Heart left ventricle (tissue), 16 donors: ENCODE results near the gene ABHD18. TPM values are rescaled to one million over a fixed set of nuclear protein-coding genes. Genes with fewer than 3 reads are reported as not detected.
A peak's percentile ranks its signal among the peaks of the same experiment; 100 is the strongest.
"Not testable (repeated sequence)": the region's sequence is repeated elsewhere in the genome, so short reads cannot be mapped to it uniquely, and the experiment has no call there.

ENCODE experiments used
- ATAC-seq, 4 donors: fragments of 200-7000 bp; cut with Tn5 transposase; one replicate each; pipeline ENCODE4 v1.9.1; 2020 to 2022; ENCODE audit warnings: moderate library complexity in 4 of 4, mild to moderate bottlenecking in 3 of 4, moderate number of reproducible peaks in 1 of 4
- DNase-seq, 5 donors: peaks; one replicate each; pipeline ENCODE4 v3.0.0-alpha.2; 2020
- H3K27ac ChIP-seq, 12 donors: fragments of 200-600 bp; sonication (generic) in 4 of 12; one replicate each; pipeline versions ENCODE4 v1.5.0 to v1.8.0; 2016 to 2022; ENCODE audit warnings: mild to moderate bottlenecking in 2 of 12
- H3K27me3 ChIP-seq, 9 donors: fragments of 200-600 bp; sonication (generic) in 2 of 9; one replicate each; pipeline versions ENCODE4 v1.5.1 to v1.8.0; 2016 to 2022; ENCODE audit warnings: mild to moderate bottlenecking in 3 of 9
- H3K36me3 ChIP-seq, 9 donors: fragments of 200-600 bp; sonication (generic) in 2 of 9; one replicate each; pipeline versions ENCODE4 v1.5.0 to v1.8.0; 2018 to 2022; ENCODE audit warnings: mild to moderate bottlenecking in 2 of 9
- H3K4me1 ChIP-seq, 12 donors: fragments of 200-600 bp; sonication (generic) in 4 of 12; one replicate each; pipeline versions ENCODE4 v1.5.0 to v1.8.0; 2016 to 2022; ENCODE audit warnings: mild to moderate bottlenecking in 3 of 12
- H3K4me3 ChIP-seq, 12 donors: fragments of 200-600 bp; sonication (generic) in 4 of 12; one replicate each; pipeline versions ENCODE4 v1.5.0 to v1.8.0; 2017 to 2022; ENCODE audit warnings: mild to moderate bottlenecking in 9 of 12, moderate library complexity in 4 of 12
- H3K9me3 ChIP-seq, 12 donors: fragments of 200-600 bp; sonication (generic) in 4 of 12; one replicate each; pipeline versions ENCODE4 v1.5.0 to v1.8.0; 2016 to 2022; ENCODE audit warnings: mild to moderate bottlenecking in 1 of 12
- CTCF ChIP-seq, 12 donors: fragments of 200-600 bp; sonication (generic) in 4 of 12; IDR thresholded peaks; one replicate each; pipeline versions ENCODE4 v1.5.0 to v1.8.0; 2018 to 2022; ENCODE audit warnings: antibody characterized with exemption in 12 of 12, mild to moderate bottlenecking in 5 of 12
- POLR2A ChIP-seq, 2 donors: fragments of 450-650 bp; IDR thresholded peaks; one replicate each; pipeline ENCODE4 v1.6.1; 2017; ENCODE audit warnings: antibody characterized with exemption in 2 of 2, mild to moderate bottlenecking in 2 of 2, moderate library complexity in 2 of 2
- WGBS, 4 donors: extraction: QIAGEN DNeasy Blood & Tissue Kit in 2 of 4; methylation state at CpG; one replicate each; pipeline versions ENCODE4 v1.1.5 to v1.1.7; 2013 to 2018; 5-methylcytosine and 5-hydroxymethylcytosine counted together
- intact Hi-C, 10 donors: fragments of 100-400 bp; cut with DNase I; formaldehyde crosslinking; loops; one replicate each; pipeline versions ENCODE4 v1.11.1 to v1.14.2; 2022
- polyA plus RNA-seq, 2 donors: library from polyadenylated mRNA; stranded (reverse); fragments of 200-250 nt; gene quantifications; one replicate each; pipeline ENCODE4 v1.2.3, GENCODE V29; 2013
- total RNA-seq, 9 donors: library from RNA; depleted of rRNA in 2 of 9; stranded (reverse); fragments of >200 nt in 2 of 9; fragmentation: NEBNext Ultra II Directional in 3 of 9; extraction: Animal tissue kit (Norgen Biotek cat#: 25700) in 3 of 9; gene quantifications; one replicate each; pipeline versions ENCODE4 v1.1.0 to v1.2.4, GENCODE V29; 2016 to 2023
- donor health status: ischemic (EF 13 %, LVEDD 7.1; RV severe dilation, severe dysfunction).
- donor health status: healthy with polysubstance abuse.
- donor health status: DM: no; HTN: yes; CAD: no.
- donor health status: DM: no; HTN: no; CAD: no.
- donor health status: ischemic (EF 25% LVEDD 6.9; RV normal size, moderate dysfunction).
- donor health status: ischemic (EF 25% LVEDD 5.7; RV mildly dilated, moderate dysfunction).
- donor health status: healthy.
- donor health status: DM: yes; HTN: yes; CAD: no.
- donor health status: ischemic (EF 35%, LVEDD 5.7; RV mildly dilated, moderate dysfunction).
- donor health status: nonischemic (EF 11% LVEDD 7.7; RV severe dilation, severe dysfunction).
- donor health status: DM: yes; HTN: yes; CAD: no.
- donor health status: PGD.
- donor health status: ischemic (EF 29% LVEDD 5.4; RV normal size, mild dysfunction).
- donor health status: nonischemic (EF 23%, LVEDD 6.1; RV moderate dilation, normal function).

ABHD18 gene
- total and polyA plus RNA-seq, 11 donors: 3.8 to 56.3 (median 19.9) TPM

GRCh38 chr4:127936974-127937373, 28.2 kb upstream of the ABHD18 start:
- DNase-seq (no peak), ATAC-seq (no peak)
- no peaks in the 10 kb centered on the region for H3K27me3 ChIP-seq
- H3K4me1 ChIP-seq: peaks cover 0 to 3% (median 0%) of the 10 kb centered on the region in 12 donors
- H3K4me3 ChIP-seq: no peak overlapping the region
- WGBS, 4 donors: 93 to 98% (median 95%) methylated on average over 1 of the region's 1 CpG
- H3K9me3 ChIP-seq: no peaks in the 10 kb centered on the region
- no peak overlapping the region for H3K27ac ChIP-seq
- no peak for TF ChIP-seq POLR2A (IDR thresholded peaks at IDR 0.05)
- TF ChIP-seq CTCF (IDR thresholded peaks at IDR 0.05): no peak
- intact Hi-C loops: no loop called here
- peaks cover 0 to 45% (median 25%) of the 10 kb centered on the region in 9 donors for H3K36me3 ChIP-seq

GRCh38 chr4:127957105-127957504, 8.1 kb upstream of the ABHD18 start:
- no peak for ATAC-seq

GRCh38 chr4:127959794-127960193, 5.4 kb upstream of the ABHD18 start:
- H3K36me3 ChIP-seq: peaks cover 0 to 27% (median 18%) of the 10 kb centered on the region in 9 donors
- TF ChIP-seq CTCF (IDR thresholded peaks at IDR 0.05) (no peak), POLR2A (IDR thresholded peaks at IDR 0.05) (no peak)
- 54 to 76% (median 62%) methylated on average over 1 of the region's 1 CpG for WGBS, 4 donors
- peaks cover 0 to 14% (median 0%) of the 10 kb centered on the region in 12 donors for H3K4me1 ChIP-seq
- no peaks in the 10 kb centered on the region for H3K9me3 ChIP-seq
- ATAC-seq (no peak), DNase-seq (no peak)
- H3K27ac ChIP-seq: no peak overlapping the region
- H3K27me3 ChIP-seq: no peaks in the 10 kb centered on the region
- intact Hi-C loops: loop anchor here in 5 of 10 donors (5.0 to 10.0 kb wide), 3 partner anchors 75 to 175 kb away; partner anchors contain the start of genes PLK4 (in 4 of the 5) and HSPA4L (in 3 of the 5)
- H3K4me3 ChIP-seq: no peak overlapping the region

More at GRCh38 chr4:127957105-127957504, 8.1 kb upstream of the ABHD18 start:
- Histone ChIP-seq H3K27ac (no peak overlapping the region), H3K4me1 (peaks cover 0 to 9% (median 0%) of the 10 kb centered on the region in 12 donors), H3K9me3 (no peaks in the 10 kb centered on the region), H3K36me3 (peaks cover 0 to 50% (median 29%) of the 10 kb centered on the region in 9 donors), H3K27me3 (no peaks in the 10 kb centered on the region), H3K4me3 (no peak overlapping the region)
- DNase-seq: no peak
- TF ChIP-seq CTCF (IDR thresholded peaks at IDR 0.05) (no peak), POLR2A (IDR thresholded peaks at IDR 0.05) (no peak)
- WGBS, 4 donors: 92 to 98% (median 96%) methylated on average over 2 of the region's 2 CpGs
- intact Hi-C loops: no loop called here

DNA sequence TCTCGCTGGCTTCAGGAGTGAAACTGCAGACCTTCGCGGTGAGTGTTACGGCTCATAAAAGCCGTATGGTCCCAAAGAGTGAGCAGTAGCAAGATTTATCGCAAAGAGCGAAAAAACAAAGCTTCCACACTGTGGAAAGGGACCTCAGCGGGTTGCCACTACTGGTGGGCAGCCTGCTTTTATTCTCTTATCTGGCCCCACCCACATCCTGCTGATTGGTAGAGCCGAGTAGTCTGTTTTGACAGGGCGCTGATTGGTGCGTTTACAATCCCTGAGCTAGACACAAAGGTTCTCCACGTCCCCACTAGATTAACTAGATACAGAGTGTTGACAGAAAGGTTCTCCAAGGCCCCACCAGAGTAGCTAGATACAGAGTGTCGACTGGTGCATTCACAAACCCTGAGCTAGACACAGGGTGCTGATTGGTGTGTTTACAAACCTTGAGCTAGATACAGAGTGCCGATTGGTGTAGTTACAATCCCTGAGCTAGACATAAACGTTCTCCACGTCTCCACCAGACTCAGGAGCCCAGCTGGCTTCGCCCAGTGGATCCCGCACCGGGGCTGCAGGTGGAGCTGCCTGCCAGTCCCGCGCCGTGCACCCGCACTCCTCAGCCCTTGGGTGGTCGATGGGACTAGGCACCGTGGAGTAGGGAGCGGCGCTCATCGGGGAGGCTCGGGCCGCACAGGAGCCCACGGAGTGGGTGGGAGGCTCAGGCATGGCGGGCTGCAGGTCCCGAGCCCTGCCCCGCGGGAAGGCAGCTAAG, 1.4 kb upstream of the ABHD18 start:
- not testable (repeated sequence) for H3K27me3 ChIP-seq, DNase-seq, ATAC-seq, H3K36me3 ChIP-seq, H3K9me3 ChIP-seq
- Histone ChIP-seq H3K27ac (peak overlapping the region in 9 of 12 donors; percentile 93 to 97 (median 96)), H3K4me1 (peaks cover 0 to 37% (median 13%) of the 10 kb centered on the region in 12 donors), H3K4me3 (peak overlapping the region; percentile 73 to 94 (median 80))
- intact Hi-C loops: loop anchor here in 6 of 10 donors (2.0 to 10.0 kb wide), 4 partner anchors 79 to 181 kb away; partner anchors contain the start of genes HSPA4L (in 4 of the 6) and PLK4 (in 4 of the 6)
- WGBS, 4 donors: 52 to 79% (median 64%) methylated on average over 18 to 35 of the region's 35 CpGs

- H3K27ac ChIP-seq: peak overlapping the region; percentile 85 to 97 (median 94)
- ATAC-seq (peak; percentile 13 to 39 (median 28)), DNase-seq (peak in 3 of 5 donors; percentile 22 to 69 (median 32))
- not testable (repeated sequence) for H3K9me3 ChIP-seq, H3K36me3 ChIP-seq, H3K27me3 ChIP-seq
- WGBS, 4 donors: 1 to 5% (median 4%) methylated on average over 5 to 41 of the region's 41 CpGs
- peak overlapping the region; percentile 73 to 94 (median 80) for H3K4me3 ChIP-seq
- intact Hi-C loops: loop anchor here in 6 of 10 donors (2.0 to 10.0 kb wide), 6 partner anchors 80 to 182 kb away; partner anchors contain the start of genes PLK4 (in 5 of the 6), HSPA4L (in 4 of the 6) and LARP1B (in 1 of the 6)
- H3K4me1 ChIP-seq: peaks cover 0 to 42% (median 16%) of the 10 kb centered on the region in 12 donors
Measured at GRCh38 chr4:127964426-127965061, 662 bp upstream of the ABHD18 start.
